ENCODE results near the gene NMNAT3. TPM values are rescaled to one million over a fixed set of nuclear protein-coding genes. Genes with fewer than 3 reads are reported as not detected.

The NMNAT3 gene
- total RNA-seq, 1 donor from 2014 or later: 13.6 TPM

- DNase-seq (ENCODE audit: low spot score in 2 of 2, unreplicated experiment in 2 of 2): no peak
- no peak overlapping the region for H3K4me3 Mint-ChIP-seq
- peaks cover 18% of the 10 kb centered on the region for H3K9me3 Mint-ChIP-seq
- TF ChIP-seq CTCF (IDR thresholded peaks at IDR 0.05; ENCODE audit: unreplicated experiment): no peak
- H3K36me3 Mint-ChIP-seq: peaks cover 11% of the 10 kb centered on the region
- H3K27me3 Mint-ChIP-seq (ENCODE audit: low read depth): no peaks in the 10 kb centered on the region
- H3K4me1 Mint-ChIP-seq: peaks cover 13% of the 10 kb centered on the region
- H3K27ac Mint-ChIP-seq: no peak overlapping the region
These were observed 29.8 kb downstream of the NMNAT3 start for GRCh38 chr3:139647866-139648435.

GRCh38 chr3:139646512-139646911, 31.3 kb downstream of the NMNAT3 start:
- no peak for TF ChIP-seq CTCF (IDR thresholded peaks at IDR 0.05; ENCODE audit: unreplicated experiment)
- H3K9me3 Mint-ChIP-seq: peaks cover 18% of the 10 kb centered on the region
- peaks cover 13% of the 10 kb centered on the region for H3K4me1 Mint-ChIP-seq
- H3K27me3 Mint-ChIP-seq (ENCODE audit: low read depth): no peaks in the 10 kb centered on the region
- peaks cover 13% of the 10 kb centered on the region for H3K36me3 Mint-ChIP-seq
- no peak for DNase-seq (ENCODE audit: low spot score in 2 of 2, unreplicated experiment in 2 of 2)
- H3K4me3 Mint-ChIP-seq: no peak overlapping the region
- no peak overlapping the region for H3K27ac Mint-ChIP-seq

- no peak for DNase-seq (ENCODE audit: low spot score in 2 of 2, unreplicated experiment in 2 of 2)
- peaks cover 13% of the 10 kb centered on the region for H3K36me3 Mint-ChIP-seq
- H3K27ac Mint-ChIP-seq: no peak overlapping the region
- no peak for TF ChIP-seq CTCF (IDR thresholded peaks at IDR 0.05; ENCODE audit: unreplicated experiment)
- H3K4me1 Mint-ChIP-seq: no peaks in the 10 kb centered on the region
- H3K9me3 Mint-ChIP-seq: peaks cover 18% of the 10 kb centered on the region
- H3K4me3 Mint-ChIP-seq: no peak overlapping the region
- H3K27me3 Mint-ChIP-seq (ENCODE audit: low read depth): no peaks in the 10 kb centered on the region
These were observed 34.8 kb downstream of the NMNAT3 start for GRCh38 chr3:139642996-139643395.

- H3K4me1 Mint-ChIP-seq: no peaks in the 10 kb centered on the region
- H3K27me3 Mint-ChIP-seq (ENCODE audit: low read depth): no peaks in the 10 kb centered on the region
These were observed 37.3 kb downstream of the NMNAT3 start for GRCh38 chr3:139640456-139640855.

GRCh38 chr3:139639662-139640061, 38.1 kb downstream of the NMNAT3 start:
- Mint-ChIP-seq H3K36me3 (peaks cover 11% of the 10 kb centered on the region), H3K4me3 (no peak overlapping the region)

More at GRCh38 chr3:139640456-139640855, 37.3 kb downstream of the NMNAT3 start:
- H3K27ac Mint-ChIP-seq: no peak overlapping the region
- no peak overlapping the region for H3K4me3 Mint-ChIP-seq
- no peak for TF ChIP-seq CTCF (IDR thresholded peaks at IDR 0.05; ENCODE audit: unreplicated experiment)
- DNase-seq (ENCODE audit: low spot score in 2 of 2, unreplicated experiment in 2 of 2): no peak
- peaks cover 11% of the 10 kb centered on the region for H3K36me3 Mint-ChIP-seq
- peaks cover 10% of the 10 kb centered on the region for H3K9me3 Mint-ChIP-seq

More at GRCh38 chr3:139639662-139640061, 38.1 kb downstream of the NMNAT3 start:
- no peak for TF ChIP-seq CTCF (IDR thresholded peaks at IDR 0.05; ENCODE audit: unreplicated experiment)
- Mint-ChIP-seq H3K27ac (no peak overlapping the region), H3K27me3 (ENCODE audit: low read depth) (no peaks in the 10 kb centered on the region), H3K9me3 (peaks cover 10% of the 10 kb centered on the region), H3K4me1 (no peaks in the 10 kb centered on the region)
- DNase-seq (ENCODE audit: low spot score in 2 of 2, unreplicated experiment in 2 of 2): no peak

Data from mesothelial cell of epicardium (in vitro differentiated cells).